ENCODE measurements around the gene TLX1.

The TLX1 gene

GRCh38 chr10:101130984-101131961 lies at the start of gene TLX1:
TSS of gene TLX1 (plus strand) at chr10:101131300. CDS start at chr10:101131542, 242 bp downstream.
- in situ Hi-C loops (cut with MboI; ENCODE audit: low sequenced_read_pairs), result no loop called here

GRCh38 chr10:101085846-101086245 lies 45.3 kb upstream of the TLX1 start:
- in situ Hi-C loops (cut with MboI; ENCODE audit: low sequenced_read_pairs), result no loop called here

- in situ Hi-C loops (cut with MboI; ENCODE audit: low sequenced_read_pairs), result no loop called here
Measured at GRCh38 chr10:101087376-101087775, 43.7 kb upstream of the TLX1 start.

GRCh38 chr10:101087965-101088364 lies 43.1 kb upstream of the TLX1 start:
- in situ Hi-C loops (cut with MboI; ENCODE audit: low sequenced_read_pairs), result no loop called here

- in situ Hi-C loops (cut with MboI; ENCODE audit: low sequenced_read_pairs), result no loop called here
Measured at GRCh38 chr10:101089520-101090299, 41.4 kb upstream of the TLX1 start.

- in situ Hi-C loops (cut with MboI; ENCODE audit: low sequenced_read_pairs), result no loop called here
Measured at GRCh38 chr10:101090597-101090996, 40.5 kb upstream of the TLX1 start.

GRCh38 chr10:101091546-101092290 lies 39.4 kb upstream of the TLX1 start:
- in situ Hi-C loops (cut with MboI; ENCODE audit: low sequenced_read_pairs), result no loop called here

- in situ Hi-C loops (cut with MboI; ENCODE audit: low sequenced_read_pairs), result no loop called here
Measured at GRCh38 chr10:101092881-101093354, 38.2 kb upstream of the TLX1 start.

- in situ Hi-C loops (cut with MboI; ENCODE audit: low sequenced_read_pairs), result no loop called here
Measured at GRCh38 chr10:101094121-101094879, 36.8 kb upstream of the TLX1 start.

GRCh38 chr10:101095004-101095403 lies 36.1 kb upstream of the TLX1 start:
- in situ Hi-C loops (cut with MboI; ENCODE audit: low sequenced_read_pairs), result no loop called here

GRCh38 chr10:101095550-101096213 lies 35.4 kb upstream of the TLX1 start:
- in situ Hi-C loops (cut with MboI; ENCODE audit: low sequenced_read_pairs), result no loop called here

GRCh38 chr10:101096378-101096777 lies 34.7 kb upstream of the TLX1 start:
- in situ Hi-C loops (cut with MboI; ENCODE audit: low sequenced_read_pairs), result no loop called here

- in situ Hi-C loops (cut with MboI; ENCODE audit: low sequenced_read_pairs), result no loop called here
Measured at GRCh38 chr10:101097881-101098280, 33.2 kb upstream of the TLX1 start.

- in situ Hi-C loops (cut with MboI; ENCODE audit: low sequenced_read_pairs), result no loop called here
Measured at GRCh38 chr10:101099901-101100300, 31.2 kb upstream of the TLX1 start.

- in situ Hi-C loops (cut with MboI; ENCODE audit: low sequenced_read_pairs), result no loop called here
Measured at GRCh38 chr10:101101372-101101881, 29.7 kb upstream of the TLX1 start.

- in situ Hi-C loops (cut with MboI; ENCODE audit: low sequenced_read_pairs), result no loop called here
Measured at GRCh38 chr10:101103430-101103829, 27.7 kb upstream of the TLX1 start.

GRCh38 chr10:101106351-101106750 lies 24.7 kb upstream of the TLX1 start:
- in situ Hi-C loops (cut with MboI; ENCODE audit: low sequenced_read_pairs), result no loop called here

GRCh38 chr10:101107771-101108170 lies 23.3 kb upstream of the TLX1 start:
- in situ Hi-C loops (cut with MboI; ENCODE audit: low sequenced_read_pairs), result no loop called here

GRCh38 chr10:101110856-101111523 lies 20.1 kb upstream of the TLX1 start:
- in situ Hi-C loops (cut with MboI; ENCODE audit: low sequenced_read_pairs), result no loop called here
